Testis (tissue), 5 donors: Measurements from ENCODE around the gene TM9SF3. TPM values are rescaled to one million over a fixed set of nuclear protein-coding genes. Genes with fewer than 3 reads are reported as not detected.

Experiments
- DNase-seq: peaks from one replicate; pipeline ENCODE4 v3.0.0-alpha.2; 2019
- H3K27ac ChIP-seq, 2 donors: fragments of 200-600 bp; sonication (generic); one replicate each; pipeline ENCODE4 v1.5.1; 2019
- H3K27me3 ChIP-seq: fragments of 200-600 bp; sonication (generic); one replicate; pipeline ENCODE4 v1.5.1; 2019
- H3K36me3 ChIP-seq: fragments of 200-600 bp; sonication (generic); one replicate; pipeline ENCODE4 v1.5.1; 2017; ENCODE audit warnings: low read depth; ENCODE audit errors: missing control alignments
- H3K4me1 ChIP-seq: fragments of 200-600 bp; sonication (generic); one replicate; pipeline ENCODE4 v1.5.1; 2019
- H3K4me3 ChIP-seq, 2 donors: fragments of 200-600 bp; sonication (generic); one replicate each; pipeline ENCODE4 v1.5.1; 2017 to 2019
- H3K9me3 ChIP-seq: fragments of 200-600 bp; sonication (generic); one replicate; pipeline ENCODE4 v1.5.1; 2017
- CTCF ChIP-seq, 3 experiments: fragments of 450-650 bp in 2 of 3; fragments of 200-600 bp in 1 of 3; sonication (generic) in 1 of 3; IDR thresholded peaks; one replicate each; pipeline ENCODE4 v1.5.1; 2016 to 2019; ENCODE audit warnings: antibody characterized with exemption in 3 of 3, mild to moderate bottlenecking in 2 of 3, moderate library complexity in 1 of 3
- POLR2A ChIP-seq: fragments of 450-650 bp; IDR thresholded peaks from one replicate; pipeline ENCODE4 v1.6.1; 2017; ENCODE audit warnings: antibody characterized with exemption, mild to moderate bottlenecking, moderate library complexity
- WGBS, 2 donors: methylation state at CpG; one replicate each; pipeline ENCODE4 v1.1.5; 2018; 5-methylcytosine and 5-hydroxymethylcytosine counted together
- intact Hi-C: fragments of 100-400 bp; cut with DNase I; formaldehyde crosslinking; loops from one replicate; pipeline ENCODE4 v1.15.1; 2023; ENCODE audit warnings: low total_unique reads
- long read RNA-seq, 2 donors: transcript quantifications; one replicate each; lab custom pipeline, GENCODE V29; 2026
- polyA plus RNA-seq: library from polyadenylated mRNA; stranded (reverse); fragments of 350-450 nt; fragmentation: Illumina TruSeq; extraction: RNeasy Lipid Tissue Mini Kit (QIAGEN cat#74804); gene quantifications from one replicate; pipeline ENCODE4 v1.2.3, GENCODE V29; 2014; ENCODE audit warnings: low read depth, low replicate concordance; ENCODE audit not compliant: insufficient read depth
- total RNA-seq, 2 donors: library from RNA; depleted of rRNA; stranded (reverse); fragments of >200 nt; gene quantifications; one replicate each; pipeline ENCODE4 v1.2.3, GENCODE V29; 2016

Gene TM9SF3
- total RNA-seq (10 to 100 TPM; 67.8 to 69.3 TPM), polyA plus RNA-seq (69.8 TPM)
- long read RNA-seq, donor 1, full-length matches to known transcripts: 33 of 55 reads
- long read RNA-seq, donor 1, partial matches to known transcripts: 22 of 55 reads
- long read RNA-seq, donor 1, other reads (novel, unspliced or antisense): 0 of 55 reads
- long read RNA-seq, donor 2, full-length matches to known transcripts: 28 of 40 reads
- long read RNA-seq, donor 2, partial matches to known transcripts: 12 of 40 reads
- long read RNA-seq, donor 2, other reads (novel, unspliced or antisense): 0 of 40 reads

GRCh38 chr10:96586419-96587263 lies at the start of gene TM9SF3:
TSS of gene TM9SF3 (minus strand) at chr10:96587012. CDS start at chr10:96586835, 177 bp downstream.
- TF ChIP-seq CTCF (IDR thresholded peaks at IDR 0.05): no peak
- TF ChIP-seq POLR2A: peak; percentile 40

DNA sequence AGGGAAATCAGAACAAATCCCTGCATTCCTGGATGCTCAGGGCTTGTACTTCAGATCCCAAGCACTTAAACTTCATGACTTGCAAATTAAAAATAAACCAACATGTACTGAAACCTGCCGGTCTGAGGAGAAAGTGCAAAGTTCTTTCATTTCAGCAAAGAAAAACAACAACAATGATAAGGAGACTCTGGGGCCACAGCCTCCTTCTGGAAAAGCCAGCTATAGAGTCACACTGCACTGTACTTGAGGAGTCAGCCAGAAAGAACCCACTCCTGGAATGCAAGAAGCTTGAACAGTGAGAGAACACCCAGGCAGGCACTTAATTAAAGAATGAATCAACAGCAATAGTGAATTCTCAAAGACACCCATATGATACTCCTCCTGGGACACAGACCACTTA lies 49.7 kb upstream of the TM9SF3 start:
- TF ChIP-seq POLR2A: no peak
- TF ChIP-seq CTCF (IDR thresholded peaks at IDR 0.05): no peak
- Histone ChIP-seq H3K4me3 (no peak overlapping the region), H3K27ac (no peak overlapping the region), H3K27me3 (no peaks in the 10 kb centered on the region), H3K4me1 (no peaks in the 10 kb centered on the region), H3K9me3 (no peaks in the 10 kb centered on the region), H3K36me3 (no peaks in the 10 kb centered on the region)
- WGBS, 2 donors: 37 to 52% methylated on average over 1 of the region's 1 CpG
- DNase-seq: no peak
- intact Hi-C loops: no loop called here

More at GRCh38 chr10:96586419-96587263, at the start of gene TM9SF3:
- no peaks in the 10 kb centered on the region for H3K36me3 ChIP-seq
- DNase-seq: peak; percentile 94
- peak within 1 kb of the TSS; percentile 97 to 99 for H3K27ac ChIP-seq
- no peaks in the 10 kb centered on the region for H3K9me3 ChIP-seq
- peaks cover 41% of the 10 kb centered on the region for H3K4me1 ChIP-seq
- intact Hi-C loops: no loop called here
- 0 to 1% methylated on average over 7 to 56 of the region's 107 CpGs for WGBS, 2 donors
- H3K4me3 ChIP-seq: peak within 1 kb of the TSS; percentile 82 to 99
- H3K27me3 ChIP-seq: no peaks in the 10 kb centered on the region

- Histone ChIP-seq H3K4me1 (no peaks in the 10 kb centered on the region), H3K9me3 (no peaks in the 10 kb centered on the region), H3K27ac (no peak overlapping the region), H3K36me3 (no peaks in the 10 kb centered on the region), H3K27me3 (no peaks in the 10 kb centered on the region), H3K4me3 (no peak overlapping the region)
- 82 to 93% methylated on average over 3 to 4 of the region's 4 CpGs for WGBS, 2 donors
- intact Hi-C loops: no loop called here
- no peak for DNase-seq
- TF ChIP-seq POLR2A: no peak
- no peak for TF ChIP-seq CTCF (IDR thresholded peaks at IDR 0.05)
Measured at GRCh38 chr10:96632974-96633710, 46.3 kb upstream of the TM9SF3 start.

DNA sequence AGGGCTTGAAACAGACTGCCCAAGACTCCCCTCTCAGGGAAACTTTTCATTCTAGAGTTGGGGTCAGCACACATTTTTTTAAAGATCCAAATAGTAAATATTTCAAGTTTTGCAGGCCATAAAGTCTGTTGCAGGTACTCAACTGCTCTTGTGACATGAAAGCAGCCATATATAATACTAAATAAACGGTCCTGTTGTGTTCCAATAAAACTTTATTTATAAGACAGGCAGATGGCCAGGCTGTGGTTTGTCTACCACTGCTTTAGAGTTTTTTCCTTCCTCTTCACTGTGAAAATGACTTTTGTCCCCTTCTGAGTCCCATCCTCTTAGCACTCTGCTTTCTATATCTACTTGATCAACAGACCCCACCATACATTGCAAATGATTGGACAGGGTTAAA lies 40.5 kb upstream of the TM9SF3 start:
- intact Hi-C loops: no loop called here
- H3K36me3 ChIP-seq: no peaks in the 10 kb centered on the region
- DNase-seq: no peak

More for the DNA sequence above, 40.5 kb upstream of the TM9SF3 start:
- H3K4me1 ChIP-seq: no peaks in the 10 kb centered on the region
- no peaks in the 10 kb centered on the region for H3K27me3 ChIP-seq
- no peak overlapping the region for H3K27ac ChIP-seq
- TF ChIP-seq CTCF (IDR thresholded peaks at IDR 0.05): no peak
- TF ChIP-seq POLR2A: no peak
- no peaks in the 10 kb centered on the region for H3K9me3 ChIP-seq
- no peak overlapping the region for H3K4me3 ChIP-seq
- 87 to 91% methylated on average over 1 of the region's 1 CpG for WGBS, 2 donors
